Activated naive CD4-positive, alpha-beta T cell (primary cell): ENCODE results near the gene EXOC6B.
"Not testable (repeated sequence)": the region's sequence is repeated elsewhere in the genome, so short reads cannot be mapped to it uniquely, and the experiment has no call there.

Experiments used
- DNase-seq, 4 experiments: peaks; one replicate each; lab custom pipeline; 2025; lab: John Stamatoyannopoulos, UW

Gene EXOC6B

GRCh38 chr2:72544554-72544953, 281.3 kb downstream of the EXOC6B start:
- no peak for DNase-seq

GRCh38 chr2:72543497-72544216, 282.2 kb downstream of the EXOC6B start:
- DNase-seq = no peak

GRCh38 chr2:72539071-72539552, 286.7 kb downstream of the EXOC6B start:
- DNase-seq = no peak

GRCh38 chr2:72538486-72538885, 287.3 kb downstream of the EXOC6B start:
- DNase-seq = no peak

GRCh38 chr2:72535586-72535985, 290.2 kb downstream of the EXOC6B start:
- not testable (repeated sequence) for DNase-seq

- DNase-seq = no peak
These were observed 292.1 kb downstream of the EXOC6B start for GRCh38 chr2:72533765-72534164.

- DNase-seq = no peak
These were observed 298.4 kb downstream of the EXOC6B start for GRCh38 chr2:72527424-72527823.

GRCh38 chr2:72526623-72527022, 299.2 kb downstream of the EXOC6B start:
- no peak for DNase-seq

GRCh38 chr2:72524071-72524470, 301.8 kb downstream of the EXOC6B start:
- no peak for DNase-seq

GRCh38 chr2:72515696-72516095, 310.1 kb downstream of the EXOC6B start:
- no peak for DNase-seq

- no peak for DNase-seq
These were observed 312.8 kb downstream of the EXOC6B start for GRCh38 chr2:72513011-72513410.

GRCh38 chr2:72512376-72512775, 313.5 kb downstream of the EXOC6B start:
- no peak for DNase-seq

- no peak for DNase-seq
These were observed 313.9 kb downstream of the EXOC6B start for GRCh38 chr2:72511906-72512305.

GRCh38 chr2:72497763-72498162, 328.1 kb downstream of the EXOC6B start:
- DNase-seq = no peak

- DNase-seq = no peak
These were observed 329.4 kb downstream of the EXOC6B start for GRCh38 chr2:72496479-72496878.

GRCh38 chr2:72494392-72494791, 331.4 kb downstream of the EXOC6B start:
- no peak for DNase-seq

- not testable (repeated sequence) for DNase-seq
These were observed 341.2 kb downstream of the EXOC6B start for GRCh38 chr2:72484622-72485021.

GRCh38 chr2:72483346-72483745, 342.5 kb downstream of the EXOC6B start:
- no peak for DNase-seq

- DNase-seq = no peak
These were observed 350.6 kb downstream of the EXOC6B start for GRCh38 chr2:72475246-72475645.

GRCh38 chr2:72457801-72458516, 367.9 kb downstream of the EXOC6B start:
- DNase-seq = no peak

- DNase-seq = no peak
These were observed 371.6 kb downstream of the EXOC6B start for GRCh38 chr2:72454189-72454588.

GRCh38 chr2:72442270-72442669, 383.6 kb downstream of the EXOC6B start:
- no peak for DNase-seq

- DNase-seq = no peak
These were observed 385.9 kb downstream of the EXOC6B start for GRCh38 chr2:72439892-72440291.
